Measurements from ENCODE around the gene WNK1.

WNK1 gene

GRCh38 chr12:857611-858010, 105.2 kb downstream of the WNK1 start:
- H3K4me1 ChIP-seq (ENCODE audit: low read length) = no peaks in the 10 kb centered on the region
- TF ChIP-seq CTCF (IDR thresholded peaks at IDR 0.05; ENCODE audit: low read depth, low read length) (no peak), EZH2phosphoT487 (IDR thresholded peaks at IDR 0.05; ENCODE audit: low read depth) (no peak)
- H3K9me3 ChIP-seq (ENCODE audit: insufficient read depth, low read length) = no peaks in the 10 kb centered on the region
- peaks cover 11% of the 10 kb centered on the region for H4K20me1 ChIP-seq (ENCODE audit: insufficient read depth, low read length)
- no peak overlapping the region for H3K4me2 ChIP-seq (ENCODE audit: low read length)
- peaks cover 43% of the 10 kb centered on the region for H3K36me3 ChIP-seq (replicated peaks; ENCODE audit: low read depth, low read length)
- H3K27ac ChIP-seq (ENCODE audit: low read length) = no peak overlapping the region
- H3K27me3 ChIP-seq (ENCODE audit: low read depth, low read length) = no peaks in the 10 kb centered on the region
- no peak overlapping the region for H3K4me3 ChIP-seq (ENCODE audit: low read length)
- H3K79me2 ChIP-seq (ENCODE audit: low read length) = peaks cover 14% of the 10 kb centered on the region
- no peak overlapping the region for H2AFZ ChIP-seq (ENCODE audit: low read depth, low read length)
- H3K9ac ChIP-seq (ENCODE audit: low read length) = no peak overlapping the region

- Histone ChIP-seq H3K36me3 (replicated peaks; ENCODE audit: low read depth, low read length) (peaks cover 49% of the 10 kb centered on the region), H3K27ac (ENCODE audit: low read length) (no peak overlapping the region), H3K79me2 (ENCODE audit: low read length) (no peaks in the 10 kb centered on the region), H3K4me1 (ENCODE audit: low read length) (no peaks in the 10 kb centered on the region), H4K20me1 (ENCODE audit: insufficient read depth, low read length) (no peaks in the 10 kb centered on the region), H3K4me3 (ENCODE audit: low read length) (no peak overlapping the region), H3K27me3 (ENCODE audit: low read depth, low read length) (no peaks in the 10 kb centered on the region), H3K9me3 (ENCODE audit: insufficient read depth, low read length) (no peaks in the 10 kb centered on the region), H2AFZ (ENCODE audit: low read depth, low read length) (no peak overlapping the region), H3K4me2 (ENCODE audit: low read length) (no peak overlapping the region), H3K9ac (ENCODE audit: low read length) (no peak overlapping the region)
- TF ChIP-seq CTCF (IDR thresholded peaks at IDR 0.05; ENCODE audit: low read depth, low read length) = no peak
- no peak for TF ChIP-seq EZH2phosphoT487 (IDR thresholded peaks at IDR 0.05; ENCODE audit: low read depth)
These were observed 110.0 kb downstream of the WNK1 start for GRCh38 chr12:862303-862911.

- Histone ChIP-seq H3K4me2 (ENCODE audit: low read length) (no peak overlapping the region), H3K4me1 (ENCODE audit: low read length) (peaks cover 6% of the 10 kb centered on the region), H3K36me3 (replicated peaks; ENCODE audit: low read depth, low read length) (peaks cover 46% of the 10 kb centered on the region), H3K27ac (ENCODE audit: low read length) (no peak overlapping the region), H3K9me3 (ENCODE audit: insufficient read depth, low read length) (no peaks in the 10 kb centered on the region), H3K79me2 (ENCODE audit: low read length) (no peaks in the 10 kb centered on the region), H3K4me3 (ENCODE audit: low read length) (no peak overlapping the region), H3K27me3 (ENCODE audit: low read depth, low read length) (no peaks in the 10 kb centered on the region), H4K20me1 (ENCODE audit: insufficient read depth, low read length) (0 out of 2 replicates have a peak, but pooled peaks cover 4% of the 10 kb centered on the region), H3K9ac (ENCODE audit: low read length) (no peak overlapping the region), H2AFZ (ENCODE audit: low read depth, low read length) (no peak overlapping the region)
- TF ChIP-seq EZH2phosphoT487 (IDR thresholded peaks at IDR 0.05; ENCODE audit: low read depth) (no peak), CTCF (IDR thresholded peaks at IDR 0.05; ENCODE audit: low read depth, low read length) (no peak)
These were observed 110.9 kb downstream of the WNK1 start for GRCh38 chr12:863285-863684.

DNA sequence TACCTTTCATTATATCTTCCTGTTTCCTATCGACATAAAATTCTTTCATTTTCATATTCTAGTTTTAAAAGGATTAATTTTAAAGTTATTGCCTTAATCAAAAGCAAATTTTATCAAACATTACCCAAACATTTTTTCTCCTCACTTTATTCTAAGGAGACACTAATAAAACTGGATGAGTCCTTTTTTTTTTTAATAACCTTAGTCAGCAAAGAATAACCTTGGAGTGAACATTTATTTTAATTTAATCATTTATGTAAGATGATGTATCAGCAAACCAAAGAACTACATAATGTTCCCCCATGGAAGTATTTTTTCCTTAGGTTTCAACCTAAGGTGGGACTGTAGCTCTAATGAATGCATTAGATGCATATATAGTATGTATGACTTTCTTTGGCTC, 113.2 kb downstream of the WNK1 start:
- Histone ChIP-seq H3K4me2 (ENCODE audit: low read length) (no peak overlapping the region), H3K79me2 (ENCODE audit: low read length) (no peaks in the 10 kb centered on the region), H3K27me3 (ENCODE audit: low read depth, low read length) (no peaks in the 10 kb centered on the region), H2AFZ (ENCODE audit: low read depth, low read length) (no peak overlapping the region), H3K9ac (ENCODE audit: low read length) (no peak overlapping the region), H4K20me1 (ENCODE audit: insufficient read depth, low read length) (0 out of 2 replicates have a peak, but pooled peaks cover 8% of the 10 kb centered on the region), H3K4me3 (ENCODE audit: low read length) (no peak overlapping the region), H3K36me3 (replicated peaks; ENCODE audit: low read depth, low read length) (peaks cover 43% of the 10 kb centered on the region), H3K9me3 (ENCODE audit: insufficient read depth, low read length) (no peaks in the 10 kb centered on the region), H3K27ac (ENCODE audit: low read length) (no peak overlapping the region), H3K4me1 (ENCODE audit: low read length) (peaks cover 13% of the 10 kb centered on the region)
- TF ChIP-seq EZH2phosphoT487 (IDR thresholded peaks at IDR 0.05; ENCODE audit: low read depth) (no peak), CTCF (IDR thresholded peaks at IDR 0.05; ENCODE audit: low read depth, low read length) (no peak)
